Loucy (cell line): Measurements from ENCODE around the gene DLX5.

ENCODE experiments used
- H2AFZ ChIP-seq: fragments of 200-600 bp; sonication (generic); 2 replicates; pipeline ENCODE4 v1.6.0; 2016; ENCODE audit warnings: antibody characterized with exemption, mild to moderate bottlenecking, low read length, moderate library complexity
- H3F3A ChIP-seq: fragments of 200-600 bp; 2 replicates; pipeline ENCODE4 v1.6.0; 2016; ENCODE audit warnings: antibody characterized with exemption, low read depth, mild to moderate bottlenecking
- H3K27me3 ChIP-seq: fragments of 200-600 bp; sonication (generic); 2 replicates; pipeline ENCODE4 v1.6.1; 2014; ENCODE audit warnings: low read length, mild to moderate bottlenecking; ENCODE audit not compliant: insufficient read depth, poor library complexity, severe bottlenecking
- H3K36me3 ChIP-seq: fragments of 200-600 bp; sonication (generic); 2 replicates; pipeline ENCODE4 v1.6.1; 2016; ENCODE audit warnings: low read length; ENCODE audit not compliant: insufficient read depth
- H3K4me1 ChIP-seq: fragments of 200-600 bp; sonication (generic); 2 replicates; pipeline ENCODE4 v1.5.1; 2014; ENCODE audit warnings: low read length, mild to moderate bottlenecking; ENCODE audit not compliant: insufficient read depth, poor library complexity, severe bottlenecking
- H3K4me2 ChIP-seq: fragments of 200-600 bp; sonication (generic); 2 replicates; pipeline ENCODE4 v1.6.0; 2014; ENCODE audit warnings: antibody characterized with exemption, low read length, low read depth, mild to moderate bottlenecking; ENCODE audit not compliant: poor library complexity, severe bottlenecking
- H3K4me3 ChIP-seq: fragments of 200-600 bp; sonication (generic); 2 replicates; pipeline ENCODE4 v1.5.1; 2014; ENCODE audit warnings: low read length, mild to moderate bottlenecking, mixed read lengths; ENCODE audit not compliant: poor library complexity, severe bottlenecking
- H3K79me2 ChIP-seq: fragments of 200-600 bp; sonication (generic); 2 replicates; pipeline ENCODE4 v1.6.1; 2014; ENCODE audit warnings: low read length; ENCODE audit not compliant: insufficient read depth
- H3K9ac ChIP-seq: fragments of 200-600 bp; sonication (generic); 2 replicates; pipeline ENCODE4 v1.6.0; 2014; ENCODE audit warnings: mild to moderate bottlenecking, low read depth, low read length, moderate library complexity; ENCODE audit not compliant: poor library complexity, severe bottlenecking
- H3K9me2 ChIP-seq: fragments of 200-600 bp; sonication (generic); replicated peaks from 2 replicates; pipeline ENCODE4 v1.6.1; 2016; ENCODE audit warnings: low read depth, low read length, mixed read lengths
- H3K9me3 ChIP-seq: fragments of 200-600 bp; sonication (generic); 2 replicates; pipeline ENCODE4 v1.6.1; 2014; ENCODE audit warnings: mild to moderate bottlenecking, antibody characterized with exemption, low read length, low read depth; ENCODE audit not compliant: insufficient read depth
- H4K20me1 ChIP-seq: fragments of 200-600 bp; sonication (generic); 2 replicates; pipeline ENCODE4 v1.6.0; 2014; ENCODE audit warnings: antibody characterized with exemption, low read length, mild to moderate bottlenecking; ENCODE audit not compliant: insufficient read depth, poor library complexity, severe bottlenecking
- CTCF ChIP-seq: fragments of 200-600 bp; sonication (generic); conservative IDR thresholded peaks from 2 replicates; pipeline ENCODE4 v1.5.1; 2014; ENCODE audit warnings: mild to moderate bottlenecking, antibody characterized with exemption, low read length
- EZH2phosphoT487 ChIP-seq: fragments of 200-600 bp; IDR thresholded peaks from 2 replicates; pipeline ENCODE4 v1.6.1; 2018; ENCODE audit warnings: antibody characterized with exemption, mild to moderate bottlenecking, moderate library complexity, borderline replicate concordance

The DLX5 gene

GRCh38 chr7:97004247-97005182 is 20.1 kb downstream of the DLX5 start:
- Histone ChIP-seq H3K9me3 (no peaks in the 10 kb centered on the region), H3K27me3 (no peaks in the 10 kb centered on the region), H3K9me2 (no peaks in the 10 kb centered on the region), H3K4me1 (no peaks in the 10 kb centered on the region), H3K36me3 (no peaks in the 10 kb centered on the region), H3F3A (no peaks in the 10 kb centered on the region), H3K4me2 (no peak overlapping the region), H3K9ac (no peak overlapping the region), H3K79me2 (no peaks in the 10 kb centered on the region), H3K4me3 (no peak overlapping the region), H4K20me1 (no peaks in the 10 kb centered on the region), H2AFZ (no peak overlapping the region)
- TF ChIP-seq CTCF (no peak), EZH2phosphoT487 (no peak)

- no peak overlapping the region for H3K4me2 ChIP-seq
- H3K4me1 ChIP-seq: no peaks in the 10 kb centered on the region
- H3K79me2 ChIP-seq: no peaks in the 10 kb centered on the region
- no peaks in the 10 kb centered on the region for H3K9me3 ChIP-seq
- H2AFZ ChIP-seq: no peak overlapping the region
- no peaks in the 10 kb centered on the region for H4K20me1 ChIP-seq
- no peak for TF ChIP-seq CTCF
- no peak for TF ChIP-seq EZH2phosphoT487
- H3K9ac ChIP-seq: no peak overlapping the region
- H3K36me3 ChIP-seq: no peaks in the 10 kb centered on the region
- H3F3A ChIP-seq: no peaks in the 10 kb centered on the region
- no peak overlapping the region for H3K4me3 ChIP-seq
- H3K27me3 ChIP-seq: no peaks in the 10 kb centered on the region
- H3K9me2 ChIP-seq: no peaks in the 10 kb centered on the region
These were observed 21.1 kb downstream of the DLX5 start for GRCh38 chr7:97003262-97004246.

GRCh38 chr7:97002555-97003261 is 21.9 kb downstream of the DLX5 start:
- Histone ChIP-seq H4K20me1 (no peaks in the 10 kb centered on the region), H3K4me3 (no peak overlapping the region)

More at GRCh38 chr7:97002555-97003261, 21.9 kb downstream of the DLX5 start:
- no peaks in the 10 kb centered on the region for H3K9me2 ChIP-seq
- TF ChIP-seq CTCF (no peak), EZH2phosphoT487 (no peak)
- no peak overlapping the region for H3K4me2 ChIP-seq
- H3K4me1 ChIP-seq: no peaks in the 10 kb centered on the region
- no peaks in the 10 kb centered on the region for H3K27me3 ChIP-seq
- no peaks in the 10 kb centered on the region for H3F3A ChIP-seq
- no peaks in the 10 kb centered on the region for H3K36me3 ChIP-seq
- H3K9me3 ChIP-seq: no peaks in the 10 kb centered on the region
- no peak overlapping the region for H3K9ac ChIP-seq
- no peaks in the 10 kb centered on the region for H3K79me2 ChIP-seq
- no peak overlapping the region for H2AFZ ChIP-seq
